Activated T-cell treated with anti-CD3 and anti-CD28 coated beads, Interleukin-2, amount 50 U/mL, for 24 hours (primary cell): Measurements from ENCODE around the gene MAP3K5.

Experiments
- DNase-seq: peaks from one replicate; pipeline ENCODE4 v3.0.0-alpha.2; 2020
- H3K27ac Mint-ChIP-seq: 2 replicates; pipeline ENCODE4 v1.8.0; 2020; ENCODE audit warnings: mild to moderate bottlenecking, mixed read lengths
- H3K27me3 Mint-ChIP-seq: 2 replicates; pipeline ENCODE4 v1.8.0; 2020; ENCODE audit warnings: mixed read lengths
- H3K36me3 Mint-ChIP-seq: 2 replicates; pipeline ENCODE4 v1.8.0; 2020; ENCODE audit warnings: low read depth, mixed read lengths
- H3K4me1 Mint-ChIP-seq: 2 replicates; pipeline ENCODE4 v1.8.0; 2020; ENCODE audit warnings: low read depth, mixed read lengths
- H3K4me3 Mint-ChIP-seq: 2 replicates; pipeline ENCODE4 v1.8.0; 2020; ENCODE audit warnings: mild to moderate bottlenecking, moderate library complexity, mixed read lengths
- H3K9me3 Mint-ChIP-seq: 2 replicates; pipeline ENCODE4 v1.8.0; 2020; ENCODE audit warnings: mixed read lengths

Gene MAP3K5

GRCh38 chr6:136547336-136547735 lies 244.9 kb downstream of the MAP3K5 start:
- Mint-ChIP-seq H3K27me3 (peaks cover 69% of the 10 kb centered on the region), H3K36me3 (no peaks in the 10 kb centered on the region), H3K9me3 (no peaks in the 10 kb centered on the region), H3K4me1 (peaks cover 6% of the 10 kb centered on the region), H3K27ac (no peak overlapping the region), H3K4me3 (no peak overlapping the region)
- DNase-seq: no peak

- no peaks in the 10 kb centered on the region for H3K36me3 Mint-ChIP-seq
- H3K27me3 Mint-ChIP-seq: peaks cover 62% of the 10 kb centered on the region
- H3K27ac Mint-ChIP-seq: no peak overlapping the region
- no peak overlapping the region for H3K4me3 Mint-ChIP-seq
- no peaks in the 10 kb centered on the region for H3K9me3 Mint-ChIP-seq
- H3K4me1 Mint-ChIP-seq: peaks cover 5% of the 10 kb centered on the region
- DNase-seq: no peak
Observed at GRCh38 chr6:136546331-136546730, 245.9 kb downstream of the MAP3K5 start.

GRCh38 chr6:136544326-136544725 lies 248.0 kb downstream of the MAP3K5 start:
- no peak for DNase-seq
- Mint-ChIP-seq H3K9me3 (no peaks in the 10 kb centered on the region), H3K36me3 (no peaks in the 10 kb centered on the region), H3K4me1 (peaks cover 3% of the 10 kb centered on the region), H3K4me3 (no peak overlapping the region), H3K27ac (no peak overlapping the region), H3K27me3 (peaks cover 52% of the 10 kb centered on the region)

- Mint-ChIP-seq H3K9me3 (no peaks in the 10 kb centered on the region), H3K4me3 (no peak overlapping the region), H3K27ac (no peak overlapping the region), H3K4me1 (no peaks in the 10 kb centered on the region), H3K27me3 (peaks cover 29% of the 10 kb centered on the region), H3K36me3 (no peaks in the 10 kb centered on the region)
- no peak for DNase-seq
Observed at GRCh38 chr6:136541395-136541794, 250.9 kb downstream of the MAP3K5 start.

- H3K36me3 Mint-ChIP-seq: no peaks in the 10 kb centered on the region
- no peaks in the 10 kb centered on the region for H3K9me3 Mint-ChIP-seq
- DNase-seq: no peak
- no peak overlapping the region for H3K4me3 Mint-ChIP-seq
- no peaks in the 10 kb centered on the region for H3K4me1 Mint-ChIP-seq
- peaks cover 20% of the 10 kb centered on the region for H3K27me3 Mint-ChIP-seq
- no peak overlapping the region for H3K27ac Mint-ChIP-seq
Observed at GRCh38 chr6:136539967-136540652, 252.2 kb downstream of the MAP3K5 start.

GRCh38 chr6:136538836-136539235 lies 253.4 kb downstream of the MAP3K5 start:
- Mint-ChIP-seq H3K4me3 (no peak overlapping the region), H3K4me1 (no peaks in the 10 kb centered on the region), H3K27me3 (peaks cover 7% of the 10 kb centered on the region), H3K9me3 (no peaks in the 10 kb centered on the region), H3K27ac (no peak overlapping the region), H3K36me3 (no peaks in the 10 kb centered on the region)
- no peak for DNase-seq

GRCh38 chr6:136535880-136536650 lies 256.2 kb downstream of the MAP3K5 start:
- Mint-ChIP-seq H3K27me3 (no peaks in the 10 kb centered on the region), H3K4me1 (no peaks in the 10 kb centered on the region), H3K27ac (no peak overlapping the region), H3K9me3 (no peaks in the 10 kb centered on the region), H3K4me3 (no peak overlapping the region), H3K36me3 (no peaks in the 10 kb centered on the region)
- no peak for DNase-seq

GRCh38 chr6:136535017-136535765 lies 257.1 kb downstream of the MAP3K5 start:
- Mint-ChIP-seq H3K36me3 (no peaks in the 10 kb centered on the region), H3K4me1 (no peaks in the 10 kb centered on the region), H3K27me3 (no peaks in the 10 kb centered on the region), H3K9me3 (no peaks in the 10 kb centered on the region), H3K4me3 (no peak overlapping the region), H3K27ac (no peak overlapping the region)
- no peak for DNase-seq

GRCh38 chr6:136534268-136534667 lies 258.0 kb downstream of the MAP3K5 start:
- DNase-seq: no peak
- H3K27ac Mint-ChIP-seq: no peak overlapping the region
- H3K9me3 Mint-ChIP-seq: no peaks in the 10 kb centered on the region
- H3K27me3 Mint-ChIP-seq: no peaks in the 10 kb centered on the region
- no peaks in the 10 kb centered on the region for H3K4me1 Mint-ChIP-seq
- H3K4me3 Mint-ChIP-seq: no peak overlapping the region
- no peaks in the 10 kb centered on the region for H3K36me3 Mint-ChIP-seq

- no peaks in the 10 kb centered on the region for H3K4me1 Mint-ChIP-seq
- H3K27me3 Mint-ChIP-seq: no peaks in the 10 kb centered on the region
- DNase-seq: no peak
- no peak overlapping the region for H3K4me3 Mint-ChIP-seq
- H3K36me3 Mint-ChIP-seq: no peaks in the 10 kb centered on the region
- H3K9me3 Mint-ChIP-seq: no peaks in the 10 kb centered on the region
- H3K27ac Mint-ChIP-seq: no peak overlapping the region
Observed at GRCh38 chr6:136533487-136533886, 258.8 kb downstream of the MAP3K5 start.

- Mint-ChIP-seq H3K36me3 (no peaks in the 10 kb centered on the region), H3K27me3 (no peaks in the 10 kb centered on the region), H3K9me3 (no peaks in the 10 kb centered on the region), H3K27ac (no peak overlapping the region), H3K4me1 (peaks cover 4% of the 10 kb centered on the region), H3K4me3 (no peak overlapping the region)
- no peak for DNase-seq
Observed at GRCh38 chr6:136532030-136532429, 260.2 kb downstream of the MAP3K5 start.

GRCh38 chr6:136529710-136530109 lies 262.6 kb downstream of the MAP3K5 start:
- Mint-ChIP-seq H3K9me3 (no peaks in the 10 kb centered on the region), H3K36me3 (no peaks in the 10 kb centered on the region), H3K27me3 (peaks cover 5% of the 10 kb centered on the region), H3K4me3 (no peak overlapping the region), H3K27ac (no peak overlapping the region), H3K4me1 (peaks cover 23% of the 10 kb centered on the region)
- DNase-seq: no peak

- Mint-ChIP-seq H3K4me1 (peaks cover 27% of the 10 kb centered on the region), H3K27me3 (peaks cover 5% of the 10 kb centered on the region), H3K27ac (no peak overlapping the region), H3K36me3 (no peaks in the 10 kb centered on the region), H3K9me3 (no peaks in the 10 kb centered on the region), H3K4me3 (no peak overlapping the region)
- DNase-seq: no peak
Observed at GRCh38 chr6:136528477-136528876, 263.8 kb downstream of the MAP3K5 start.

GRCh38 chr6:136527831-136528230 lies 264.4 kb downstream of the MAP3K5 start:
- H3K27me3 Mint-ChIP-seq: peaks cover 5% of the 10 kb centered on the region
- no peak overlapping the region for H3K27ac Mint-ChIP-seq
- no peaks in the 10 kb centered on the region for H3K9me3 Mint-ChIP-seq
- peaks cover 27% of the 10 kb centered on the region for H3K4me1 Mint-ChIP-seq
- no peak overlapping the region for H3K4me3 Mint-ChIP-seq
- DNase-seq: no peak
- H3K36me3 Mint-ChIP-seq: no peaks in the 10 kb centered on the region

- no peak overlapping the region for H3K27ac Mint-ChIP-seq
- no peak overlapping the region for H3K4me3 Mint-ChIP-seq
- no peaks in the 10 kb centered on the region for H3K36me3 Mint-ChIP-seq
- no peaks in the 10 kb centered on the region for H3K9me3 Mint-ChIP-seq
- peaks cover 5% of the 10 kb centered on the region for H3K27me3 Mint-ChIP-seq
- no peak for DNase-seq
- H3K4me1 Mint-ChIP-seq: peaks cover 27% of the 10 kb centered on the region
Observed at GRCh38 chr6:136526937-136527336, 265.3 kb downstream of the MAP3K5 start.
